Stimulated activated effector memory CD8-positive, alpha-beta T cell treated with anti-CD3 and anti-CD28 coated beads, Interleukin-12 subunit alpha, Interleukin-12 subunit beta, amount 100 ng/mL, for 72 hours (primary cell): ENCODE data around the gene IQCK.
A peak's percentile ranks its signal among the peaks of the same experiment; 100 is the strongest.
"Not testable (repeated sequence)": the region's sequence is repeated elsewhere in the genome, so short reads cannot be mapped to it uniquely, and the experiment has no call there.

Experiments
- ATAC-seq: fragments of 150-1000 bp; cut with Tn5 transposase; 2 replicates; pipeline ENCODE4 v1.10.0; 2021
- DNase-seq, 2 donors: peaks; one replicate each; pipeline ENCODE4 v3.0.0; 2021 to 2022; ENCODE audit warnings: low spot score in 2 of 2
- H3K27ac Mint-ChIP-seq: one replicate; pipeline ENCODE4 v1.8.0; 2022; ENCODE audit warnings: mild to moderate bottlenecking, mixed read lengths
- H3K36me3 Mint-ChIP-seq: one replicate; pipeline ENCODE4 v1.8.0; 2022; ENCODE audit warnings: mild to moderate bottlenecking, mixed read lengths
- H3K4me1 Mint-ChIP-seq: one replicate; pipeline ENCODE4 v1.8.0; 2022; ENCODE audit warnings: mixed read lengths
- H3K4me3 Mint-ChIP-seq: one replicate; pipeline ENCODE4 v1.8.0; 2022; ENCODE audit warnings: mild to moderate bottlenecking, mixed read lengths
- H3K9me3 Mint-ChIP-seq: one replicate; pipeline ENCODE4 v1.8.0; 2022; ENCODE audit warnings: mixed read lengths

IQCK gene

GRCh38 chr16:19717741-19718623 lies at the start of gene IQCK, which contains the start of gene KNOP1:
Gene IQCK (plus strand): TSS chr16:19718271. CDS start chr16:19718307, 36 bp downstream.
Gene KNOP1 (minus strand): TSS chr16:19718227. CDS start chr16:19715035, 3,192 bp downstream.
- Mint-ChIP-seq H3K4me3 (peak within 1 kb of the TSS; percentile 87), H3K4me1 (peaks cover 25% of the 10 kb centered on the region), H3K36me3 (peaks cover 41% of the 10 kb centered on the region), H3K27ac (peak within 1 kb of the TSS; percentile 93), H3K9me3 (no peaks in the 10 kb centered on the region)
- DNase-seq, result peak; percentile 83 to 93
- peak; percentile 96 for ATAC-seq

DNA sequence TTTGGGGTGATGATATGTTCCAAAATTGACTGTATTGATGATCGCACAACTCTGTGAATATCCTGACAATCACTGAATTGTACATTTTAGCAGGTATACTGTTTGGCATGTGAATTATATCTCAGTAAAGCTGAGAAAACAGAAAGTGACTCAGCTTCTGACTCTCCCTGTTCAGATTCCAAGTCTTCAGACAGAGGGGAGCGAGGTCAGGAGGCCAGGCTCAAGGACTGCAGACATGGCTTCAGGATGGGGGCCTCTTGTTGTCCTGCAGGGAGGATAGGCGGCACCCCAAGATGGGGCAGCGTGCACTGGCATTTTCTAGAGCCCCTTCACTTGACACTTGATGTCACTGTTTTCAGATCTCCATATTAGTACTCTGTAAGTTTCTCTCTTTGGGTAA lies 45.7 kb upstream of the IQCK start:
- H3K4me1 Mint-ChIP-seq, result no peaks in the 10 kb centered on the region
- no peak overlapping the region for H3K4me3 Mint-ChIP-seq
- H3K27ac Mint-ChIP-seq, result no peak overlapping the region
- no peak for DNase-seq
- ATAC-seq, result no peak
- H3K36me3 Mint-ChIP-seq, result peaks cover 36% of the 10 kb centered on the region
- H3K9me3 Mint-ChIP-seq, result no peaks in the 10 kb centered on the region

GRCh38 chr16:19674485-19674884 lies 43.6 kb upstream of the IQCK start:
- Mint-ChIP-seq H3K27ac (no peak overlapping the region), H3K4me3 (no peak overlapping the region), H3K36me3 (peaks cover 29% of the 10 kb centered on the region), H3K9me3 (no peaks in the 10 kb centered on the region), H3K4me1 (no peaks in the 10 kb centered on the region)
- ATAC-seq (peak; percentile 44), DNase-seq (no peak)

- Mint-ChIP-seq H3K4me3 (no peak overlapping the region), H3K36me3 (peaks cover 27% of the 10 kb centered on the region), H3K27ac (peak overlapping the region; percentile 30), H3K9me3 (no peaks in the 10 kb centered on the region), H3K4me1 (no peaks in the 10 kb centered on the region)
- DNase-seq (no peak), ATAC-seq (no peak)
Observed at GRCh38 chr16:19677402-19677801, 40.7 kb upstream of the IQCK start.

GRCh38 chr16:19678804-19679203 lies 39.3 kb upstream of the IQCK start:
- no peak overlapping the region for H3K27ac Mint-ChIP-seq
- H3K9me3 Mint-ChIP-seq, result no peaks in the 10 kb centered on the region
- no peak overlapping the region for H3K4me3 Mint-ChIP-seq
- ATAC-seq (no peak), DNase-seq (no peak)
- H3K4me1 Mint-ChIP-seq, result no peaks in the 10 kb centered on the region
- H3K36me3 Mint-ChIP-seq, result peaks cover 41% of the 10 kb centered on the region

GRCh38 chr16:19679281-19679680 lies 38.8 kb upstream of the IQCK start:
- ATAC-seq, H3K4me1 Mint-ChIP-seq, H3K9me3 Mint-ChIP-seq, H3K27ac Mint-ChIP-seq, H3K4me3 Mint-ChIP-seq, DNase-seq: not testable (repeated sequence)
- H3K36me3 Mint-ChIP-seq, result peaks cover 44% of the 10 kb centered on the region

- H3K4me1 Mint-ChIP-seq, result no peaks in the 10 kb centered on the region
- no peak overlapping the region for H3K4me3 Mint-ChIP-seq
- H3K27ac Mint-ChIP-seq, result no peak overlapping the region
- H3K9me3 Mint-ChIP-seq, result no peaks in the 10 kb centered on the region
- no peak for DNase-seq
- peaks cover 46% of the 10 kb centered on the region for H3K36me3 Mint-ChIP-seq
- ATAC-seq, result no peak
Observed at GRCh38 chr16:19680881-19681340, 37.2 kb upstream of the IQCK start.

DNA sequence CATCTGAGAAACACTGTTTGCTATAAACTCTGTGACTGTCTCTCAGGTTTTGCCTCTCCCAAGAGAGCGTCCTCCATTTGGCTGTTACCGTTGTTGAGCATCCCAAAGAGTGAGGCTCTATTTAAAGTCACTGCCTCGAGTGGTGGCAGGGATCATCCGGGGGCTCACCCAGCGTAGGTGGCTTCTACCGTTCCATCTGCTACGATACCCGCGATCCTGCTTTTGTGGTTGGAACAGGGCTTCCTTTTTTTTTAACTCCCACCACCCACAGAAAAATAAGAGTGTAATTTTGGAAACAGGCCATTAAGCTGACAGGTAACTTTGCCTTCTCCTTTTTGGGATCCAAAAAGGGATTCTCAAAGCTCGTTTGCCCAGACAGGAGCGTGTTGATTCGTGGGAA lies 36.4 kb upstream of the IQCK start:
- no peak for ATAC-seq
- no peak for DNase-seq
- peaks cover 50% of the 10 kb centered on the region for H3K36me3 Mint-ChIP-seq
- no peaks in the 10 kb centered on the region for H3K9me3 Mint-ChIP-seq
- no peak overlapping the region for H3K4me3 Mint-ChIP-seq
- peaks cover 1% of the 10 kb centered on the region for H3K4me1 Mint-ChIP-seq
- no peak overlapping the region for H3K27ac Mint-ChIP-seq

GRCh38 chr16:19683453-19684236 lies 34.4 kb upstream of the IQCK start:
- ATAC-seq, result no peak

GRCh38 chr16:19685176-19685575 lies 32.9 kb upstream of the IQCK start:
- Mint-ChIP-seq H3K4me3 (no peak overlapping the region), H3K36me3 (peaks cover 43% of the 10 kb centered on the region), H3K4me1 (peaks cover 26% of the 10 kb centered on the region), H3K9me3 (no peaks in the 10 kb centered on the region), H3K27ac (no peak overlapping the region)
- DNase-seq (no peak), ATAC-seq (no peak)

More at GRCh38 chr16:19683453-19684236, 34.4 kb upstream of the IQCK start:
- Mint-ChIP-seq H3K27ac (no peak overlapping the region), H3K4me3 (no peak overlapping the region), H3K9me3 (no peaks in the 10 kb centered on the region), H3K4me1 (peaks cover 11% of the 10 kb centered on the region), H3K36me3 (peaks cover 50% of the 10 kb centered on the region)
- DNase-seq, result no peak

DNA sequence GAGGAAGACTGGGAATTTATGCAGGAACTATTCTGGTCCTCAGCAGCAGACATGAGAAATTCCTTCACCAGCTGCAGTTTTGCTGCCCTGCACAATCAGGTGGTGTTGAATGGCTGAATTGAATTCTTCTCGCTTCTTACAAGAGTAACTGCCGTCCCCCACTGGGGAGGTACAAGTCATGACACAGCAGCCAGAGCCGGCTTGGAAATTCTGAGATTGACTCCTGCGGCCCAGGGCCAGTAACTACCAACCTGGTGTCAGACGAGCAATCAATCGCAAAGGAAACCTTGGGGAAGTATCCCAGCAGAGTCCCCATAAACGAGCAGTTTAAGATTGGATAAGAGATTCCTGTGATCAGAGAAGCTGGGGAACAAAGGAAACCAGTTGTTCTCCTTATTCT lies 30.8 kb upstream of the IQCK start:
- H3K4me3 Mint-ChIP-seq, result no peak overlapping the region
- H3K36me3 Mint-ChIP-seq, result peaks cover 53% of the 10 kb centered on the region

GRCh38 chr16:19688396-19689024 lies 29.6 kb upstream of the IQCK start:
- Mint-ChIP-seq H3K4me1 (peaks cover 35% of the 10 kb centered on the region), H3K27ac (peak overlapping the region; percentile 34), H3K36me3 (peaks cover 43% of the 10 kb centered on the region), H3K4me3 (no peak overlapping the region), H3K9me3 (no peaks in the 10 kb centered on the region)
- DNase-seq, result no peak
- no peak for ATAC-seq

More for the DNA sequence above, 30.8 kb upstream of the IQCK start:
- DNase-seq, result no peak
- Mint-ChIP-seq H3K27ac (no peak overlapping the region), H3K4me1 (peaks cover 35% of the 10 kb centered on the region), H3K9me3 (no peaks in the 10 kb centered on the region)
- ATAC-seq, result no peak

DNA sequence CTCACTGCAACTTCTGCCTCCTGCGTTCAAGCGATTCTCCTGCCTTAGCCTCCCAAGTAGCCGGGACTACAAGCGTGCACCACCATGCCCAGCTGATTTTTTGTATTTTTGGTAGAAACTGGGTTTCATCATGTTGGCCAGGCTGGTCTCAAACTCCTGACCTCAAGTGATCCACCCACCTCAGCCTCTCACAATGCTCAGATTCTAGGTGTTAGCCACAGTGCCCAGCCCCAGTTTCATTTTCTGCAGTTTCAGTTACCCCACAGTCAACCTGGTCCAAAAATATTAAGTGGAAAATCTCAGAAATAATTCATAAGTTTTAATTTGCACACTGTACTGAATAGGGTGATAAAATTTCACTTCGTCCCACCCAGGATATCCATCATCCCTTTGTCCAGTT lies 28.7 kb upstream of the IQCK start:
- Mint-ChIP-seq H3K27ac (peak overlapping the region; percentile 50), H3K4me1 (peaks cover 35% of the 10 kb centered on the region), H3K4me3 (no peak overlapping the region), H3K36me3 (peaks cover 45% of the 10 kb centered on the region), H3K9me3 (no peaks in the 10 kb centered on the region)
- ATAC-seq (peak; percentile 60), DNase-seq (no peak)

GRCh38 chr16:19690196-19690595 lies 27.9 kb upstream of the IQCK start:
- DNase-seq (no peak), ATAC-seq (no peak)
- no peak overlapping the region for H3K4me3 Mint-ChIP-seq
- H3K9me3 Mint-ChIP-seq, result no peaks in the 10 kb centered on the region
- H3K36me3 Mint-ChIP-seq, result peaks cover 46% of the 10 kb centered on the region
- peaks cover 35% of the 10 kb centered on the region for H3K4me1 Mint-ChIP-seq
- H3K27ac Mint-ChIP-seq, result peak overlapping the region; percentile 50

- Mint-ChIP-seq H3K9me3 (no peaks in the 10 kb centered on the region), H3K27ac (no peak overlapping the region), H3K4me3 (no peak overlapping the region), H3K36me3 (peaks cover 35% of the 10 kb centered on the region), H3K4me1 (peaks cover 39% of the 10 kb centered on the region)
- ATAC-seq (no peak), DNase-seq (no peak)
Observed at GRCh38 chr16:19691161-19691711, 26.8 kb upstream of the IQCK start.
